Right lobe of liver (tissue), 4 donors: ENCODE data around the gene CARD8.

Source experiments
- POLR2A ChIP-seq: fragments of 450-650 bp; IDR thresholded peaks from one replicate; pipeline ENCODE4 v1.6.1; 2017; ENCODE audit warnings: antibody characterized with exemption, mild to moderate bottlenecking
- TF ChIP-seq, protein P1 (sequence below), 4 donors: fragments of 200-600 bp in 3 of 4; fragments of 450-650 bp in 1 of 4; IDR thresholded peaks; one replicate each; pipeline versions ENCODE4 v1.5.1 to v1.8.0; 2016 to 2022; ENCODE audit warnings: antibody characterized with exemption in 4 of 4, mild to moderate bottlenecking in 2 of 4
- donor health status: DM: no; HTN: no; CAD: no.
- donor health status: DM: no; HTN: no; CAD: no.
- donor health status: DM: no; HTN: yes; CAD: no.

DNA sequence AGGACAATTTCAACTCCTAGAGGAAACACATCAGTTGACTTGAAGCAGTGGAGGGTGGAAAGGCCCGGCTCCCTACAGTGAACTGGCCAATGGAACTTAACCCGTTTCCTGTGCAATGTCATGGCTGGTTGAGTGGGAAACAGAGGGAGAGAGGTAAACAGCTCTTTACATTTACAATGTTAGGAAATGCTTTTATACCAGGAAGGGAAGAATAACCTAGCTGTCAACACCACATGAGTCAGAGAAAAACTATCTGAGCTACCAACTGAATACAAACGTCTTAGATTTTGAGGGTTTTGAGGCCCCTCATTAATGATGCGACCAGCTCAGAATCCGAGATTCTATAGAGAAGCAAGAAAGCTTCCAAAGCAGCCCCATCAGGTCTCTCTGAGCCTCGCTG is 36.7 kb downstream of the CARD8 start:
- no peak for TF ChIP-seq POLR2A
- TF ChIP-seq, protein P1, sequence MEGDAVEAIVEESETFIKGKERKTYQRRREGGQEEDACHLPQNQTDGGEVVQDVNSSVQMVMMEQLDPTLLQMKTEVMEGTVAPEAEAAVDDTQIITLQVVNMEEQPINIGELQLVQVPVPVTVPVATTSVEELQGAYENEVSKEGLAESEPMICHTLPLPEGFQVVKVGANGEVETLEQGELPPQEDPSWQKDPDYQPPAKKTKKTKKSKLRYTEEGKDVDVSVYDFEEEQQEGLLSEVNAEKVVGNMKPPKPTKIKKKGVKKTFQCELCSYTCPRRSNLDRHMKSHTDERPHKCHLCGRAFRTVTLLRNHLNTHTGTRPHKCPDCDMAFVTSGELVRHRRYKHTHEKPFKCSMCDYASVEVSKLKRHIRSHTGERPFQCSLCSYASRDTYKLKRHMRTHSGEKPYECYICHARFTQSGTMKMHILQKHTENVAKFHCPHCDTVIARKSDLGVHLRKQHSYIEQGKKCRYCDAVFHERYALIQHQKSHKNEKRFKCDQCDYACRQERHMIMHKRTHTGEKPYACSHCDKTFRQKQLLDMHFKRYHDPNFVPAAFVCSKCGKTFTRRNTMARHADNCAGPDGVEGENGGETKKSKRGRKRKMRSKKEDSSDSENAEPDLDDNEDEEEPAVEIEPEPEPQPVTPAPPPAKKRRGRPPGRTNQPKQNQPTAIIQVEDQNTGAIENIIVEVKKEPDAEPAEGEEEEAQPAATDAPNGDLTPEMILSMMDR (IDR thresholded peaks at IDR 0.05), result no peak
